NT2/D1 (cell line): ENCODE results near the gene ZCCHC9.
"Not testable (repeated sequence)": the region's sequence is repeated elsewhere in the genome, so short reads cannot be mapped to it uniquely, and the experiment has no call there.

Experiments used
- DNase-seq: peaks from one replicate; pipeline ENCODE4 v3.0.0-alpha.2; 2011; ENCODE audit warnings: low read depth, low spot score
- H3K27me3 ChIP-seq: 2 replicates; pipeline ENCODE4 v1.6.0; 2011; ENCODE audit warnings: mild to moderate bottlenecking; ENCODE audit not compliant: insufficient read length, insufficient read depth
- H3K36me3 ChIP-seq: 2 replicates; pipeline ENCODE4 v1.6.1; 2011; ENCODE audit warnings: mild to moderate bottlenecking, low read length, mixed read lengths; ENCODE audit not compliant: insufficient read depth, insufficient read length
- H3K4me1 ChIP-seq: 2 replicates; pipeline ENCODE4 v1.5.1; 2011; ENCODE audit not compliant: insufficient read depth, insufficient read length
- H3K4me3 ChIP-seq: 2 replicates; pipeline ENCODE4 v1.5.1; 2011; ENCODE audit warnings: low read depth; ENCODE audit not compliant: insufficient read length
- H3K9ac ChIP-seq: 2 replicates; pipeline ENCODE4 v1.6.0; 2011; ENCODE audit warnings: low read depth; ENCODE audit not compliant: insufficient read length
- H3K9me3 ChIP-seq: 2 replicates; pipeline ENCODE4 v1.5.1; 2011; ENCODE audit warnings: mild to moderate bottlenecking, low read length; ENCODE audit not compliant: insufficient read depth
- SUZ12 ChIP-seq: IDR thresholded peaks from 2 replicates; pipeline ENCODE4 v1.6.1; 2011; ENCODE audit not compliant: insufficient read length, insufficient read depth; ENCODE audit errors: extremely low read depth
- YY1 ChIP-seq: IDR thresholded peaks from 2 replicates; pipeline ENCODE4 v1.6.1; 2011; ENCODE audit not compliant: insufficient read length, insufficient read depth
- ZNF274 ChIP-seq: IDR thresholded peaks from 2 replicates; pipeline ENCODE4 v1.6.1; 2011; ENCODE audit warnings: mild to moderate bottlenecking, low read depth, low read length

Gene ZCCHC9

DNA sequence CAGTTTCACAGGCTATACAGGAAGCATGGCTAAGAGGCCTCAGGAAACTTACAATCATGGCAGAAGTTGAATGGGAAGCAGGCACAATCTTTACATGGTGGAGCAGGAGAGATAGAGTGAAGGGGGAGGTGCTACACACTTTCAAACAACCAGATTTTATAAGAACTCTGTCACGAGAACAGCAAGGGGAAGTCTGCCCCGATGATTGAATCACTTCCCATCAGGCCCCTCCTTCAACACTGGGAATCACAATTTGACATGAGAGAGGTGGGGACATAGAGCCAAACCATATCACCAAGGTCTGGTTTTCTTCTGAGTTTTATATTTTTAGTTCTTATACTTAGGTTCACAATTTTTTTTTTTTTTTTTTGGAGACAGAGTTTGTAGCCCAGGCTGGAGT, 16.1 kb downstream of the ZCCHC9 start:
- Histone ChIP-seq H3K4me3 (no peak overlapping the region), H3K4me1 (no peaks in the 10 kb centered on the region), H3K9ac (no peak overlapping the region), H3K27me3 (no peaks in the 10 kb centered on the region), H3K9me3 (no peaks in the 10 kb centered on the region), H3K36me3 (peaks cover 6% of the 10 kb centered on the region)
- TF ChIP-seq ZNF274 (no peak), YY1 (no peak), SUZ12 (no peak)
- DNase-seq: no peak

DNA sequence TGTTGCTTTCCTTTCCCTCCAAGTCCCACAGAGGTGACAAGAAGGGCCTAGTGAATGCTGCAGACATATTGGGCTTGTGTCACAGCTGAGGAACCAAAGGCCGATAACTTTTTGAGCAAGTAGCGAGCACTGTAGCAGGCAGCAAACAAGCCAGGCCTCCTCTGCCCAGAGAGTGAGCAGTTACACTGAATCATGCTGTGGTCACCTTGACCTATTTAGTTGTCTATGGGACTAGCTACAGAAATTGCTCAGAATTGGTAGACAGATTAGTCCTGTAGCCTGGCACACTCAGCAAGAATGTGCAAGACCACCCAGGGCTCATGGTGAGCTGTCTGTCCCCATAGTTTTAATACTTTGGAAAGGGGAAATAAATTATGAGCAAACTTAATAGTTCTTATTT, 25.2 kb downstream of the ZCCHC9 start:
- no peak for TF ChIP-seq YY1
- TF ChIP-seq SUZ12: no peak
- no peak for TF ChIP-seq ZNF274
- H3K4me1 ChIP-seq: no peaks in the 10 kb centered on the region
- DNase-seq: no peak
- H3K9me3 ChIP-seq: no peaks in the 10 kb centered on the region
- H3K36me3 ChIP-seq: no peaks in the 10 kb centered on the region
- H3K4me3 ChIP-seq: no peak overlapping the region
- no peaks in the 10 kb centered on the region for H3K27me3 ChIP-seq
- no peak overlapping the region for H3K9ac ChIP-seq

DNA sequence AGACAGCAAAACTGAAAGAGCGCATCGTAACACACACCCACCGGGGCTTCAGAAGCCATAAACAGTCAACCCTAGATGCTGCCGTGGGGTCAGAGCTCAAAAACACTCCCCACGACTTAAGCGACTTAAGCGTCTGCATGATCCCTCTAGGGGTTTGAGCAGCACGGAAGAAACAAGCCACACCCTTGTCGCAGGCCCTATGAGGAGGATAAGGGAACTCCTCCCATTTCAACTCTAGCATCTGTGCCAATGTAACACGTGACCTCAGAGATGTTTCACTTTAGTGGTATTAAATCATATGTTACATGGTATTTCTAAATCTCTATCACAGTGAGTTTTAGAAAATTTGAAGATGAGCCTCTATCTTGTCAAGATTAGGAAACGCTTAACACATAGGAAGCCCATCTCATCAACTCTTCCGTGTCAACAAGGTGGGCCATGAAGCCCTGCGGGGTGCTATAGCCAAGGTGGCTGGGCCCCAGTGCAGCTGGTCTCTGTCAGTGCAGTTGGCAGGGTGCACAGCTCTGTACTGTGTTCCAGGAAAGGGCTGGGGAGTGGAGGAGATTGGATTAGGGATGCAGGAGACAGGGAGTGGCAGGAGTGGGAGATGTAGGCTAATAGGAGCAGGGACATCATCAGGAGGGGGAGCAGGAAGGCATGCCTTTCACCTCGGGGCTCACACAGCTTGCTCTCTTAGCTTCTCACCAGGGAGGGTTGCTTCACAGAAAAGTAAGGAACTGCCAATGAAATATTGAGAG, 33.1 kb downstream of the ZCCHC9 start:
- DNase-seq: no peak
- no peaks in the 10 kb centered on the region for H3K36me3 ChIP-seq
- no peak for TF ChIP-seq YY1
- no peak for TF ChIP-seq SUZ12
- no peak for TF ChIP-seq ZNF274
- no peak overlapping the region for H3K4me3 ChIP-seq
- no peaks in the 10 kb centered on the region for H3K9me3 ChIP-seq
- no peaks in the 10 kb centered on the region for H3K4me1 ChIP-seq
- H3K9ac ChIP-seq: no peak overlapping the region
- H3K27me3 ChIP-seq: no peaks in the 10 kb centered on the region

DNA sequence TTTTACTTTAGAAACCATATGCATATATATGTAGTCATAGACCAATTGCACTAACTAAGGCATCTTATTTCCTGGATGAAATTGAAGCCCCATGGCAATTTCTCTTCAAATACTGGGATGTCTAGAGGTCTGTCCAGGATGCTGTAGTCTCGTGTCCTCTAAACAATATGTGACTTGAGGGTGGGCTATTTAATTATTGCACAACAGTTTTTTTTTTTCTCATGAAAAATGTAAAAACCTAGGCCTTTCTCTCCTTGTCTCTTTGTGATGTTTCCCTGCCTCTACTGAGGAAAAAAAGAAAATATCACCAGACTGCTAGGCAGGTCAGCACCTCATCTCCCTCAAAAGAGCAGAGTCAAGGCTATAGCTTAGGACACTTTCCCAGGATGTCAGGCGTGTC, 34.6 kb downstream of the ZCCHC9 start:
- no peak for DNase-seq
- TF ChIP-seq YY1 (no peak), ZNF274 (no peak), SUZ12 (no peak)
- no peaks in the 10 kb centered on the region for H3K9me3 ChIP-seq
- H3K4me3 ChIP-seq: no peak overlapping the region
- no peak overlapping the region for H3K9ac ChIP-seq
- no peaks in the 10 kb centered on the region for H3K4me1 ChIP-seq
- no peaks in the 10 kb centered on the region for H3K36me3 ChIP-seq
- no peaks in the 10 kb centered on the region for H3K27me3 ChIP-seq

DNA sequence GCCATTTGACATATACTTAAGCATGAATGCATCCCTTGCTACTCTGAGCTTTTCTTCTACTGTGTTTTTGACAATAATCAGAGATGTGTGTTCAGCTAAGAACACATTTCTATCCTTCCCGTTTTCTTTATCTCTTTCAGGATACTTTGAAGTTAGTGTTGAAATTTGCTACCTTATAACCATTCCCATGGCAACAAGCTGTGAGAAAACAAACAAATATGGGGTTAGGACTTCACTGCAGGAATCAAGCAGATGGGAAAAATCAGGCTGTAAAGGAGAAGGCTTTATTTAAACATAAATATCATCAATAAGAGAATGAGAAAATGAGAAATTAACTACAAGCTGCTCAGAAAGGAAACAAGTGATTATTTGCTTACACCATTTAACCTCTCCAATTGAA, 35.2 kb downstream of the ZCCHC9 start:
- H3K9me3 ChIP-seq: no peaks in the 10 kb centered on the region
- DNase-seq: no peak
- H3K36me3 ChIP-seq: no peaks in the 10 kb centered on the region

DNA sequence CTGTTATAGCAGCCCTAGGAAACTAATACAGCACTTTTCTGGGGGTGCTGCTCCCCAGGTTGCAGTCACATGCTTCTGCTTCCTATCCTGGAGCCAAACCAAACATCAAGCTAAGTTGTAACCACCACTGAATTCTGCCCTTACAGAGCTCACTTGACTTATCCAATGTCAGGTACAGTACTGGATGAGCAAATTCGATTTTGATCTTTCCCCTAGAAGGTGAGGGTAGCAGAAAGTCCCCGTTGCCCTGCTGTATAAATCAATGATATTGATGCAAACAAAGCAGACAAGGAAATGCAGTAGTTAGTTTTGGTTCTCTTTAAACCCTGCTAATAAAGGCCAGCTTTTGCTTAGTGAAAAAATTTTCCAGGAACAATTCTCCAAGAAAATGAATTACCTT, 36.4 kb downstream of the ZCCHC9 start:
- no peak overlapping the region for H3K9ac ChIP-seq
- TF ChIP-seq ZNF274 (no peak), YY1 (no peak), SUZ12 (no peak)
- H3K9me3 ChIP-seq: no peaks in the 10 kb centered on the region
- H3K4me1 ChIP-seq: no peaks in the 10 kb centered on the region
- H3K36me3 ChIP-seq: no peaks in the 10 kb centered on the region
- H3K4me3 ChIP-seq: no peak overlapping the region
- no peaks in the 10 kb centered on the region for H3K27me3 ChIP-seq
- no peak for DNase-seq

More for the DNA sequence above, 35.2 kb downstream of the ZCCHC9 start:
- no peak for TF ChIP-seq YY1
- TF ChIP-seq ZNF274: no peak
- TF ChIP-seq SUZ12: no peak
- Histone ChIP-seq H3K27me3 (no peaks in the 10 kb centered on the region), H3K9ac (no peak overlapping the region), H3K4me1 (no peaks in the 10 kb centered on the region), H3K4me3 (no peak overlapping the region)

DNA sequence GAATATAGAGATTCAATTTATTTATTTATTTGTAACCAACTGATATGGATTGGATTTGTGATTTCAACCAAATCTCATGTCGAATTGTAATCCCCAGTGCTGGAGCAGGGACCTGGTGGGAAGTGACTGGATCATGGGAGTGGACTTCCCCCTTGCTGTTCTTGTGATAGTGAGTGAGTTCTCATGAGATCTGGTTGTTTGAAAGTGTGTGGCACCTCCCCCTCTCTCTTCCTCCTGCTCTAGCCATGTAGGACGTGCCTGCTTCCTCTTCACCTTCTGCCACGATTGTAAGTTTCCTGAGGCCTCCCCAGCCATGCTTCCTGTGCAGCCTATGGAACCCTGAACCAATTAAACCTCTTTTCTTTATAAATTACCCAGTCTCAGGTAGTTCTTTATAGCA, 36.8 kb downstream of the ZCCHC9 start:
- H3K36me3 ChIP-seq, H3K4me1 ChIP-seq, H3K4me3 ChIP-seq, DNase-seq, H3K27me3 ChIP-seq, H3K9me3 ChIP-seq, H3K9ac ChIP-seq: not testable (repeated sequence)

DNA sequence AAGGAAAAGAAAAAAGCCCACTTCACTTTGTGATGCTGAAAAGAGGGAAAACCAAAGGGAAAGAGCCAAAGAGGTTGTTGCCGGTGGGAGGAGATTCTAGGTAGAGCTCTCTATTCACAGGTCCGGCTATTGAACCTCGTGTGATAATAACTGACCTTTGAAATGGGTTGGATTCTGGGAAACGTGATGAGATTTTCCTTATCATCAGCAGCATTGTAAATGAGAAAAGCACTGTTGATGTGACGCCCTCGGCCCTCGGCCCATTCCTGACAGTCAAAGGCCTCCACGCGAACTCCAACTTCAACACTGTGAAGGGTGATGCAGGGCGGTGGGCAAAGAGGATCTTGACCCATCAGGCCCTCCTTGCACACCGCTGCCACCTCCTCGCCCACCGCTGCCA, 43.3 kb downstream of the ZCCHC9 start:
- Histone ChIP-seq H3K4me3 (no peak overlapping the region), H3K36me3 (no peaks in the 10 kb centered on the region)

More for the DNA sequence above, 43.3 kb downstream of the ZCCHC9 start:
- Histone ChIP-seq H3K9me3 (no peaks in the 10 kb centered on the region), H3K9ac (no peak overlapping the region), H3K27me3 (no peaks in the 10 kb centered on the region), H3K4me1 (no peaks in the 10 kb centered on the region)
- TF ChIP-seq YY1: no peak
- TF ChIP-seq ZNF274: no peak
- TF ChIP-seq SUZ12: no peak
- DNase-seq: no peak
